Type B pancreatic cell (in vitro differentiated cells): ENCODE results near the gene WNK1. TPM values are rescaled to one million over a fixed set of nuclear protein-coding genes. Genes with fewer than 3 reads are reported as not detected.
A peak's percentile ranks its signal among the peaks of the same experiment; 100 is the strongest.

Experiments
- DNase-seq: peaks from one replicate; pipeline ENCODE4 v3.0.0; 2021; ENCODE audit warnings: mixed read lengths; ENCODE audit not compliant: unreplicated experiment; ENCODE audit errors: extremely low spot score
- H3K27ac Mint-ChIP-seq: 2 replicates; pipeline ENCODE4 v1.8.0; 2021; ENCODE audit warnings: mild to moderate bottlenecking, mixed read lengths
- H3K27me3 Mint-ChIP-seq: 2 replicates; pipeline ENCODE4 v1.8.0; 2021; ENCODE audit warnings: mixed read lengths
- H3K36me3 Mint-ChIP-seq: 2 replicates; pipeline ENCODE4 v1.8.0; 2021; ENCODE audit warnings: mixed read lengths
- H3K4me1 Mint-ChIP-seq: one replicate; pipeline ENCODE4 v1.8.0; 2021; ENCODE audit warnings: mixed read lengths; ENCODE audit not compliant: unreplicated experiment
- H3K4me3 Mint-ChIP-seq: 2 replicates; pipeline ENCODE4 v1.8.0; 2021; ENCODE audit warnings: mild to moderate bottlenecking, mixed read lengths
- H3K9me3 Mint-ChIP-seq: 2 replicates; pipeline ENCODE4 v1.8.0; 2021; ENCODE audit warnings: mixed read lengths
- CTCF ChIP-seq: fragments of 200-600 bp; sonication (generic); conservative IDR thresholded peaks from 2 replicates; pipeline ENCODE4 v1.5.0; 2021; ENCODE audit warnings: antibody characterized with exemption, mild to moderate bottlenecking
- total RNA-seq: library from RNA; stranded (reverse); gene quantifications from 2 replicates; pipeline ENCODE4 v1.2.1, GENCODE V29; 2021; ENCODE audit warnings: low replicate concordance

Gene WNK1
- total RNA-seq, 1 donor from 2014 or later, result 132 TPM

- H3K36me3 Mint-ChIP-seq, result peaks cover 2% of the 10 kb centered on the region
- H3K4me1 Mint-ChIP-seq, result peaks cover 4% of the 10 kb centered on the region
- H3K4me3 Mint-ChIP-seq, result peak overlapping the region; percentile 71
- no peaks in the 10 kb centered on the region for H3K9me3 Mint-ChIP-seq
- peak overlapping the region; percentile 8 for H3K27ac Mint-ChIP-seq
- no peak for DNase-seq
- H3K27me3 Mint-ChIP-seq, result no peaks in the 10 kb centered on the region
- no peak for TF ChIP-seq CTCF
Measured at GRCh38 chr12:749751-750270, 2.6 kb upstream of the WNK1 start.

GRCh38 chr12:750366-751191 lies 1.8 kb upstream of the WNK1 start:
- Mint-ChIP-seq H3K4me3 (no peak overlapping the region), H3K27me3 (no peaks in the 10 kb centered on the region), H3K36me3 (peaks cover 7% of the 10 kb centered on the region), H3K27ac (no peak overlapping the region), H3K4me1 (peaks cover 9% of the 10 kb centered on the region), H3K9me3 (no peaks in the 10 kb centered on the region)
- no peak for TF ChIP-seq CTCF
- no peak for DNase-seq

- Mint-ChIP-seq H3K4me1 (peaks cover 12% of the 10 kb centered on the region), H3K4me3 (no peak overlapping the region), H3K27me3 (no peaks in the 10 kb centered on the region), H3K9me3 (no peaks in the 10 kb centered on the region), H3K36me3 (peaks cover 11% of the 10 kb centered on the region), H3K27ac (no peak overlapping the region)
- DNase-seq, result peak; percentile 93
- peak; percentile 83 for TF ChIP-seq CTCF
Measured at GRCh38 chr12:751192-751998, 984 bp upstream of the WNK1 start.

- peak overlapping the region; percentile 87 for H3K27ac Mint-ChIP-seq
Measured at GRCh38 chr12:752695-753610, 574 bp downstream of the WNK1 start.

More at GRCh38 chr12:752695-753610, 574 bp downstream of the WNK1 start:
- peaks cover 16% of the 10 kb centered on the region for H3K36me3 Mint-ChIP-seq
- H3K27me3 Mint-ChIP-seq, result no peaks in the 10 kb centered on the region
- H3K9me3 Mint-ChIP-seq, result no peaks in the 10 kb centered on the region
- peaks cover 15% of the 10 kb centered on the region for H3K4me1 Mint-ChIP-seq
- DNase-seq, result peak; percentile 69
- H3K4me3 Mint-ChIP-seq, result peak overlapping the region; percentile 95
- TF ChIP-seq CTCF, result peak; percentile 62
